Natural killer cell treated with Interleukin-12 subunit alpha and Interleukin-12 subunit beta and Interleukin-15 and Interleukin-18, amount 100 ng/mL, for 72 hours (primary cell): ENCODE data around the gene CACNB4. TPM values are rescaled to one million over a fixed set of nuclear protein-coding genes. Genes with fewer than 3 reads are reported as not detected.
"Not testable (repeated sequence)": the region's sequence is repeated elsewhere in the genome, so short reads cannot be mapped to it uniquely, and the experiment has no call there.

Source experiments
- ATAC-seq, 2 donors: fragments of 150-1000 bp; cut with Tn5 transposase in 1 of 2; sonication (Bioruptor Pico), chemical (Tn5 transposase) in 1 of 2; 2 replicates each; pipeline ENCODE4 v1.10.0; 2021
- DNase-seq: peaks from one replicate; pipeline ENCODE4 v3.0.0; 2022; ENCODE audit warnings: low spot score
- H3K27ac Mint-ChIP-seq, 2 donors: 1 replicate in 1 of 2; 2 replicates in 1 of 2; pipeline ENCODE4 v1.8.0; 2022; ENCODE audit warnings: mixed read lengths in 2 of 2, mild to moderate bottlenecking in 1 of 2, moderate library complexity in 1 of 2
- H3K27me3 Mint-ChIP-seq, 2 donors: 1 replicate in 1 of 2; 2 replicates in 1 of 2; pipeline ENCODE4 v1.8.0; 2022; ENCODE audit warnings: mixed read lengths in 2 of 2
- H3K36me3 Mint-ChIP-seq: one replicate; pipeline ENCODE4 v1.8.0; 2022; ENCODE audit warnings: mixed read lengths
- H3K4me1 Mint-ChIP-seq, 2 donors: 1 replicate in 1 of 2; 2 replicates in 1 of 2; pipeline ENCODE4 v1.8.0; 2022; ENCODE audit warnings: low read depth in 2 of 2, mixed read lengths in 2 of 2, mild to moderate bottlenecking in 1 of 2
- H3K4me3 Mint-ChIP-seq: one replicate; pipeline ENCODE4 v1.8.0; 2022; ENCODE audit warnings: mixed read lengths
- H3K9me3 Mint-ChIP-seq: 2 replicates; pipeline ENCODE4 v1.8.0; 2022; ENCODE audit warnings: mixed read lengths
- total RNA-seq, 2 donors: library from RNA; stranded (reverse); gene quantifications; one replicate each; pipeline ENCODE4 v1.2.3, GENCODE V29; 2022

Gene CACNB4
- total RNA-seq, 2 donors from 2014 or later, result 0.40 to 0.64 TPM

GRCh38 chr2:152099367-152100050, 665 bp upstream of the CACNB4 start:
- DNase-seq (no peak), ATAC-seq (peak in 1 of 2 donors; percentile 22)
- Mint-ChIP-seq H3K27ac (peak overlapping the region in 1 of 2 donors; percentile 49), H3K4me1 (peaks cover 19 to 22% of the 10 kb centered on the region in 2 donors), H3K36me3 (peaks cover 4% of the 10 kb centered on the region), H3K9me3 (no peaks in the 10 kb centered on the region), H3K4me3 (peak overlapping the region; percentile 80), H3K27me3 (peaks cover 25 to 43% of the 10 kb centered on the region in 2 donors)

- H3K4me1 Mint-ChIP-seq, result peaks cover 19 to 22% of the 10 kb centered on the region in 2 donors
- no peak overlapping the region for H3K27ac Mint-ChIP-seq
- no peak for DNase-seq
- peaks cover 4% of the 10 kb centered on the region for H3K36me3 Mint-ChIP-seq
- H3K9me3 Mint-ChIP-seq, result no peaks in the 10 kb centered on the region
- H3K4me3 Mint-ChIP-seq, result peak overlapping the region; percentile 80
- H3K27me3 Mint-ChIP-seq, result peaks cover 26 to 41% of the 10 kb centered on the region in 2 donors
- ATAC-seq, result peak; percentile 41 to 53
These were observed 896 bp downstream of the CACNB4 start for GRCh38 chr2:152097801-152098495.

- ATAC-seq (no peak), DNase-seq (no peak)
- peaks cover 19 to 22% of the 10 kb centered on the region in 2 donors for H3K4me1 Mint-ChIP-seq
- H3K27me3 Mint-ChIP-seq, result peaks cover 24 to 41% of the 10 kb centered on the region in 2 donors
- H3K4me3 Mint-ChIP-seq, result peak overlapping the region; percentile 80
- peaks cover 4% of the 10 kb centered on the region for H3K36me3 Mint-ChIP-seq
- H3K9me3 Mint-ChIP-seq, result no peaks in the 10 kb centered on the region
- no peak overlapping the region for H3K27ac Mint-ChIP-seq
These were observed 1.5 kb downstream of the CACNB4 start for GRCh38 chr2:152097290-152097800.

- no peaks in the 10 kb centered on the region for H3K36me3 Mint-ChIP-seq
- DNase-seq (no peak), ATAC-seq (no peak)
- H3K4me3 Mint-ChIP-seq, result no peak overlapping the region
- H3K27ac Mint-ChIP-seq, result no peak overlapping the region
- H3K4me1 Mint-ChIP-seq, result peaks cover 16 to 19% of the 10 kb centered on the region in 2 donors
- H3K9me3 Mint-ChIP-seq, result no peaks in the 10 kb centered on the region
- H3K27me3 Mint-ChIP-seq, result peaks cover 18 to 33% of the 10 kb centered on the region in 2 donors
These were observed 3.7 kb downstream of the CACNB4 start for GRCh38 chr2:152095146-152095545.

- ATAC-seq (no peak), DNase-seq (no peak)
- peaks cover 9 to 13% of the 10 kb centered on the region in 2 donors for H3K4me1 Mint-ChIP-seq
- no peak overlapping the region for H3K4me3 Mint-ChIP-seq
- no peaks in the 10 kb centered on the region for H3K9me3 Mint-ChIP-seq
- H3K36me3 Mint-ChIP-seq, result no peaks in the 10 kb centered on the region
- H3K27ac Mint-ChIP-seq, result no peak overlapping the region
- H3K27me3 Mint-ChIP-seq, result peaks cover 8 to 22% of the 10 kb centered on the region in 2 donors
These were observed 4.8 kb downstream of the CACNB4 start for GRCh38 chr2:152094014-152094413.

GRCh38 chr2:152093464-152093863, 5.4 kb downstream of the CACNB4 start:
- H3K9me3 Mint-ChIP-seq, result no peaks in the 10 kb centered on the region
- H3K36me3 Mint-ChIP-seq, result no peaks in the 10 kb centered on the region
- H3K4me3 Mint-ChIP-seq, result no peak overlapping the region
- ATAC-seq (peak in 1 of 2 donors; percentile 2), DNase-seq (no peak)
- peaks cover 8 to 21% of the 10 kb centered on the region in 2 donors for H3K27me3 Mint-ChIP-seq
- H3K27ac Mint-ChIP-seq, result no peak overlapping the region
- H3K4me1 Mint-ChIP-seq, result peaks cover 9 to 13% of the 10 kb centered on the region in 2 donors

- Mint-ChIP-seq H3K4me3 (no peak overlapping the region), H3K27ac (no peak overlapping the region), H3K4me1 (peaks cover 4% of the 10 kb centered on the region in 2 donors), H3K36me3 (no peaks in the 10 kb centered on the region), H3K9me3 (no peaks in the 10 kb centered on the region), H3K27me3 (peaks cover 4 to 10% of the 10 kb centered on the region in 2 donors)
- ATAC-seq, result no peak
- no peak for DNase-seq
These were observed 6.7 kb downstream of the CACNB4 start for GRCh38 chr2:152092095-152092494.

- not testable (repeated sequence) for ATAC-seq, H3K27ac Mint-ChIP-seq
These were observed 8.1 kb downstream of the CACNB4 start for GRCh38 chr2:152090726-152091125.

GRCh38 chr2:152089238-152089637, 9.6 kb downstream of the CACNB4 start:
- no peaks in the 10 kb centered on the region for H3K36me3 Mint-ChIP-seq
- H3K27me3 Mint-ChIP-seq, result peaks cover 6% of the 10 kb centered on the region in 2 donors

More at GRCh38 chr2:152090726-152091125, 8.1 kb downstream of the CACNB4 start:
- not testable (repeated sequence) for H3K4me3 Mint-ChIP-seq, DNase-seq, H3K27me3 Mint-ChIP-seq, H3K36me3 Mint-ChIP-seq, H3K4me1 Mint-ChIP-seq, H3K9me3 Mint-ChIP-seq

GRCh38 chr2:152088006-152088405, 10.8 kb downstream of the CACNB4 start:
- peaks cover 3 to 4% of the 10 kb centered on the region in 2 donors for H3K4me1 Mint-ChIP-seq
- H3K4me3 Mint-ChIP-seq, result no peak overlapping the region
- H3K9me3 Mint-ChIP-seq, result no peaks in the 10 kb centered on the region
- H3K27ac Mint-ChIP-seq, result no peak overlapping the region
- no peaks in the 10 kb centered on the region for H3K36me3 Mint-ChIP-seq
- DNase-seq, result no peak
- H3K27me3 Mint-ChIP-seq, result peaks cover 0 to 2% of the 10 kb centered on the region in 2 donors
- no peak for ATAC-seq

More at GRCh38 chr2:152089238-152089637, 9.6 kb downstream of the CACNB4 start:
- peaks cover 3 to 4% of the 10 kb centered on the region in 2 donors for H3K4me1 Mint-ChIP-seq
- no peaks in the 10 kb centered on the region for H3K9me3 Mint-ChIP-seq
- no peak overlapping the region for H3K27ac Mint-ChIP-seq
- DNase-seq (no peak), ATAC-seq (no peak)
- no peak overlapping the region for H3K4me3 Mint-ChIP-seq

- no peak for DNase-seq
- Mint-ChIP-seq H3K4me3 (no peak overlapping the region), H3K9me3 (no peaks in the 10 kb centered on the region), H3K36me3 (no peaks in the 10 kb centered on the region), H3K27me3 (peaks cover 0 to 2% of the 10 kb centered on the region in 2 donors), H3K4me1 (peaks cover 3 to 4% of the 10 kb centered on the region in 2 donors), H3K27ac (no peak overlapping the region)
- ATAC-seq, result no peak
These were observed 12.6 kb downstream of the CACNB4 start for GRCh38 chr2:152086231-152086630.

- Mint-ChIP-seq H3K9me3 (no peaks in the 10 kb centered on the region), H3K27me3 (peaks cover 0 to 2% of the 10 kb centered on the region in 2 donors), H3K4me3 (no peak overlapping the region), H3K36me3 (no peaks in the 10 kb centered on the region), H3K27ac (no peak overlapping the region), H3K4me1 (peaks cover 1 to 2% of the 10 kb centered on the region in 2 donors)
- DNase-seq, result no peak
- ATAC-seq, result peak in 1 of 2 donors; percentile 36
These were observed 14.8 kb downstream of the CACNB4 start for GRCh38 chr2:152084076-152084475.

GRCh38 chr2:152083202-152083875, 15.5 kb downstream of the CACNB4 start:
- Mint-ChIP-seq H3K4me3 (no peak overlapping the region), H3K36me3 (no peaks in the 10 kb centered on the region), H3K9me3 (no peaks in the 10 kb centered on the region), H3K27ac (no peak overlapping the region), H3K27me3 (peaks cover 0 to 2% of the 10 kb centered on the region in 2 donors), H3K4me1 (no peaks in the 10 kb centered on the region)
- DNase-seq, result no peak
- ATAC-seq, result no peak
